HG03432 (cell line): ENCODE results near the gene PGP.

Experiments
- ATAC-seq: cut with Tn5 transposase; IDR thresholded peaks from one replicate; pipeline ENCODE4 v1.9.1; 2021; ENCODE audit warnings: mild to moderate bottlenecking, moderate library complexity; ENCODE audit not compliant: unreplicated experiment

Gene PGP

DNA sequence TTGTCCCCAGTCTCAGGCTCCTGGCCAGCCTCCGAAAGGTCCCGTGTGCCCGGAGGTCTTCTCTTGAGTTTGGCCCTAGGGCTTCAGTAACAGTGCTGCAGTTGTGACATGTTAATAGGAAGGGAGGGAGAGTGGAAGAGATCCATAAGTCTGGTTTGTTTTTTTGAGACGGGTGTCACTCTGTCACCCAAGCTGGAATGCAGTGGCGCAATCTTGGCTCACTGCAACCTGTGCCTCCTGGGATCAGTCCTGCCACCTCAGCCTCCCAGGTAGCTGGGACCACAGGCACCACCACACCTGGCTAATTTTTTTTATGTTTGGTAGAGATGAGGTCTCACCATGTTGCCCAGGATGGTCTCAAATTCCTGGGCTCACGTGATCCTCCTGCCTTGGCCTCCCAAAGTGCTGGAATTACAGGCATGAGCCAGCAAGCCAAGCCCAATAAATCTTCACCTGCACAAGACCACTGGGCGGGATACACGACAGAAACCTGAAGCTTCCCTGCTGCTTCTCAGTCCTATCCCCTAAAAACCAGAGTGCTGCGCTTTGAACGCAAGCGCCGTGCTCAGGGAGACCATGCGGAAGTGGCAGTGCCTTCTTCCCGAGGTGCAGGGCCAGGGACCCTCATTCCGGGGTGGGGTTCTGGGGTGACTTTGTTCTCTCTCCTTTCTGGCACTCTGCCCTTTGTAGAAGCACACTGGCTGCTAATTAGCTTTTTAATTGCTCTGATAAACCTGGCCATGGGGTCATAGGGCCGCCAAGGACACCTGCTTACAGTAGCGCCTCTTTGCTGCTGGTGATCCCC, 48.2 kb downstream of the PGP start:
- no peak for ATAC-seq

DNA sequence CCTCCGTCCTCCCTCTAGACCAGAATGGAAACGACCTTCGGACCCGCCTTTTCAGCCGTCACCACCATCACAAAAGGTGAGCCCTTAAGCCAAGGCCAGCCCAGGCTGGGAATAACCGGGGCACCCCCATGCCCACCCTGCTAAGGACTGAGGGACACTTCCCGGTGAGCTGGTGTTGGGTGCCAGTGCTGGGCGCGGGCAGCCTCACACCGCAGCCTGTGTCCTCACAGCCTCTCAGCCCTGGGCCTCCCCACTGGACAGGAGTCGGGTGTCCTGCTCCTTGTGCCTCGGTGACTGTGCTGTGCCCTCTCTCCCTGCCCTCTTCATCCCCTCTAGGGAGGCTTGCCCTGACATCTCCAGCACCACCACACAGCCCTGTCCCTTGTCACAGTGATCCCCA, 48.8 kb downstream of the PGP start:
- ATAC-seq = no peak

DNA sequence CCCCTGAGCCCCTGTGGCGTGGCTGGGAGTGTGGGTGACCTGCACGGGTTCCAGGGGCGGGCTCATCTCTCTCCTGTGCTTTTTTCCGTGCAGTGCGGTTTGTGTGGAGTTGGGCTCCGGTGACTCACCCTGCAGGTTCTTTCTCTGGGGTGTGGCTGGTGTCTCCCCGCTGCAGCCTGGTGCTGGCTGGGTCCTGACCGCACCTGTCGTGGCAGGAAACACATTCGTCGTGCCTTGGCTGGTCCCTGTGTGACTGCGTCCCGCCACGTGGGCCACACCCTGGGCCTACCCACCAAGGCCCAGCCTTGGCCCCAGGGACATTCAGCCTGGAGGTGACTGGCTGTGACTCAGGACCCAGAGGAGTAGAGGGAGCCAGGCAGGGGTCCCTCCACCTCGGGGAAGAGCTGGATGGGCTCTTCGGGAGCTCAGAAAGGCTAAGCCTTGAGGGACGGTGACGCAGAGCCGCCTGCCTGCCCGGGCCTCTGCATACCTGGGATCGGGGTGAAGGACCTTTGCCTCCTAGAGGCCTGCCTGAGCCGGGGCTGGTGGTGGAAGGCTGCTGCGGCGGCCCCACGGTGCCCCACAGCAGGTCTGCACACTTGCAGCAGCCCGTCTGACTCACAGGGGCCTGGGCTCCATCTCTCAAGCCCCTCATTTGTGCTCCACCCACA, 51.3 kb downstream of the PGP start:
- ATAC-seq = no peak

DNA sequence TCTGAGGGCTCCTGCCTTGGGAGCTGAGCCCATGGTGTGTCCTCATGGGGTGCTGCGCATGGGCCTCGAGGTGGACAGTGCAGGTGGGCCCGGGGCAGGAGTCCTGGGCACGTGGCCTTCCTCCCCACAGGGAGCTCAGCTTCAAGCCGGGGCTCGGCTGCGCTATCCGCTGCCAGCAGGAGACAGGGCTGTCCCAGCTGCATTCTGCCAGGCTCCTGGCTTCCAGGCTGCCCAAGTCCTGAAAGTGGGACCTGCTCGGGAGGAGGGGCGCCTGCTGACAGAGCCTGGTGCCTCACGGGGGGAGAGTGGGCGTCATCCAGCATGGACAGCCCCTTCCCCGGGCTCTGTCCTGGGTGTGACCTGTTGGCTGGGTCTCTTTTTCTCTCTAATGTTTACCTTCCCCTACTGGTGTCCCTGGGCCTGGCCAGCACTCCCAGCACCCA, 51.9 kb downstream of the PGP start:
- ATAC-seq = no peak

DNA sequence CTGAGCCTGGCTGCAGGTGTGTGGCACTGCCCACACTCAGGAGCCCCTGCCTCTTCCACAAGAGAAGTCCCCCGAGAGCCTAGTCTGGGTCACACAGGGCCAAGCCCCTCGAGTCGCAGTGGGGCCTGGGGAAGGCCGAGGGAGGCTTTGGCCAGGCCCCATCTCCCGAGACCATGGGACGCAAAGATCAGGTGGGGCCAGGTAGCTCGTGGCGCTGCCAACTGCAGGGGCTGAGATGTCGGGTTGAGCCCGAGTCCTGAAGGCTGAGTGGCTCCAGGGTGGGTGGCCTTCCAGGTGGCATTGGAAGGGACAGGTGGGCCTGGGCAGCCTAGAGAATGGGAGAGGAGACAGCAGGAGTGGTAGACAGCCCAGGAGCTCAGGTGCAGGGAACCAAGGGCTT, 52.7 kb downstream of the PGP start:
- ATAC-seq = no peak
